ENCODE measurements around the gene DNAJC16. TPM values are rescaled to one million over a fixed set of nuclear protein-coding genes. Genes with fewer than 3 reads are reported as not detected.

DNAJC16 gene
- total and polyA plus RNA-seq, 2 of the 13 experiments (the other 11 are each of a cell fraction or from before 2014, with no cell fraction given) = 11.4 to 15.4 TPM

- no peak; the same call in 1 of the 2 replicates for TF ChIP-seq ZKSCAN8 (CRISPR knock-in tag; IDR thresholded peaks at IDR 0.05; ENCODE audit: borderline replicate concordance)
- peak; percentile 92 for TF ChIP-seq ZNF564 (CRISPR knock-in tag; IDR thresholded peaks at IDR 0.05)
- peak; percentile 82; the same call in 1 of the 2 replicates for TF ChIP-seq ZNF704 (CRISPR knock-in tag; IDR thresholded peaks at IDR 0.05; ENCODE audit: borderline replicate concordance)
- TF ChIP-seq BRD4 (CRISPR knock-in tag; IDR thresholded peaks at IDR 0.05) = peak; percentile 40; the same call in 1 of the 2 replicates
- peak; percentile 90; the same call in 1 of the 2 replicates for TF ChIP-seq ZNF563 (CRISPR knock-in tag; IDR thresholded peaks at IDR 0.05)
- peak; percentile 95 for TF ChIP-seq ZNF781 (CRISPR knock-in tag; IDR thresholded peaks at IDR 0.05; ENCODE audit: borderline replicate concordance, not compliant biosample characterization)
- TF ChIP-seq PAWR (CRISPR knock-in tag; IDR thresholded peaks at IDR 0.05; ENCODE audit: borderline replicate concordance) = no peak
- no peak for TF ChIP-seq ZSCAN25 (CRISPR knock-in tag; IDR thresholded peaks at IDR 0.05)
- TF ChIP-seq POLR2A (IDR thresholded peaks at IDR 0.05; ENCODE audit: insufficient read depth in 1 of 2, low read depth in 2 of 2, low read length in 2 of 2) = peak; percentile 66 to 87
- TF ChIP-seq ZFP90 (CRISPR knock-in tag; IDR thresholded peaks at IDR 0.05; ENCODE audit: borderline replicate concordance) = no peak; the same call in 1 of the 2 replicates
- TF ChIP-seq ZNF784 (CRISPR knock-in tag; IDR thresholded peaks at IDR 0.05; ENCODE audit: borderline replicate concordance) = 0 out of 2 replicates have a peak, but pooled peaks have one; percentile 84
- no peak for TF ChIP-seq NR2C2 (CRISPR knock-in tag; IDR thresholded peaks at IDR 0.05; ENCODE audit: borderline replicate concordance)
- no peak for TF ChIP-seq CC2D1A (CRISPR knock-in tag; IDR thresholded peaks at IDR 0.05)
- TF ChIP-seq ZNF251 (CRISPR knock-in tag; IDR thresholded peaks at IDR 0.05) = no peak
- TF ChIP-seq ZNF720 (CRISPR knock-in tag; IDR thresholded peaks at IDR 0.05) = no peak
- peak; percentile 79 for TF ChIP-seq ZNF83 (CRISPR knock-in tag; IDR thresholded peaks at IDR 0.05; ENCODE audit: borderline replicate concordance)
- TF ChIP-seq GMEB1 (CRISPR knock-in tag; IDR thresholded peaks at IDR 0.05; ENCODE audit: borderline replicate concordance) = peak; percentile 97
- TF ChIP-seq ZBTB43 (CRISPR knock-in tag; conservative IDR thresholded peaks at IDR 0.05) = peak; percentile 81
- peak; percentile 59; the same call in 1 of the 2 replicates for TF ChIP-seq ZHX1 (CRISPR knock-in tag; IDR thresholded peaks at IDR 0.05; ENCODE audit: low read depth)
Measured at GRCh38 chr1:15603050-15603965, 76.7 kb downstream of the DNAJC16 start (continued).

Measured in HepG2 (cell line).